ENCODE results near the gene DPM3. TPM values are rescaled to one million over a fixed set of nuclear protein-coding genes. Genes with fewer than 3 reads are reported as not detected.

The DPM3 gene
- total and polyA plus RNA-seq, 2 of the 13 experiments (the other 11 are each of a cell fraction or from before 2014, with no cell fraction given), result 23.2 to 53.4 TPM

- no peak for TF ChIP-seq ZBTB25 (CRISPR knock-in tag; IDR thresholded peaks at IDR 0.05)
- TF ChIP-seq ESRRA (CRISPR knock-in tag; IDR thresholded peaks at IDR 0.05; ENCODE audit: low read depth), result no peak
- no peak for TF ChIP-seq SAP130 (CRISPR knock-in tag; IDR thresholded peaks at IDR 0.05; ENCODE audit: low read depth)
- TF ChIP-seq MED1 (CRISPR knock-in tag; IDR thresholded peaks at IDR 0.05), result peak; percentile 41; the same call in 1 of the 2 replicates
- no peak for TF ChIP-seq STAG1 (CRISPR knock-in tag; IDR thresholded peaks at IDR 0.05)
- no peak for TF ChIP-seq ZSCAN31 (CRISPR knock-in tag; IDR thresholded peaks at IDR 0.05; ENCODE audit: low read depth)
- TF ChIP-seq TRIM22 (IDR thresholded peaks at IDR 0.05), result no peak
- no peak for TF ChIP-seq TBL1XR1 (IDR thresholded peaks at IDR 0.05; ENCODE audit: borderline replicate concordance, low read length, partially characterized antibody)
- no peak for TF ChIP-seq ZNF724P (CRISPR knock-in tag; IDR thresholded peaks at IDR 0.05; ENCODE audit: borderline replicate concordance)
- TF ChIP-seq SIN3B (IDR thresholded peaks at IDR 0.05; ENCODE audit: low read length), result no peak
- no peak for TF ChIP-seq STAT6 (CRISPR knock-in tag; IDR thresholded peaks at IDR 0.05; ENCODE audit: borderline replicate concordance)
- no peak for TF ChIP-seq ZBTB49 (CRISPR knock-in tag; IDR thresholded peaks at IDR 0.05; ENCODE audit: borderline replicate concordance)
- TF ChIP-seq ZNF550 (CRISPR knock-in tag; IDR thresholded peaks at IDR 0.05; ENCODE audit: borderline replicate concordance), result no peak
- TF ChIP-seq ZNF883 (CRISPR knock-in tag; IDR thresholded peaks at IDR 0.05; ENCODE audit: not compliant biosample characterization), result no peak
- TF ChIP-seq WIZ (CRISPR knock-in tag; IDR thresholded peaks at IDR 0.05), result no peak
- no peak for TF ChIP-seq ARID3A (IDR thresholded peaks at IDR 0.05; ENCODE audit: low read depth, low read length)
- TF ChIP-seq DR1 (CRISPR knock-in tag; IDR thresholded peaks at IDR 0.05), result no peak
- TF ChIP-seq SOX13 (IDR thresholded peaks at IDR 0.05), result no peak
- TF ChIP-seq SOX13 (CRISPR knock-in tag; conservative IDR thresholded peaks at IDR 0.05 in 1 of 2, IDR thresholded peaks at IDR 0.05 in 1 of 2), result 0 out of 4 replicates have a peak, but pooled peaks of 1 of the 2 experiments have one; percentile 21
- TF ChIP-seq TERF1 (CRISPR knock-in tag; IDR thresholded peaks at IDR 0.05), result no peak
These were observed 37.0 kb downstream of the DPM3 start (continued) for GRCh38 chr1:155103325-155103724.
